HEK293 (cell line): Measurements from ENCODE around the gene LMBR1.

Source experiments
- CTCF ChIA-PET: fragments of 350-600 bp; formaldehyde crosslinking; extraction: SDS; loops from one replicate; lab custom pipeline; 2021; ENCODE audit warnings: antibody characterized with exemption; lab: Yijun Ruan, JAX
- POLR2A ChIA-PET: fragments of 300-600 bp; formaldehyde crosslinking; extraction: SDS; loops from one replicate; lab custom pipeline; 2020; ENCODE audit warnings: antibody characterized with exemption, inconsistent platforms; lab: Yijun Ruan, JAX
- H3K27ac ChIP-seq: fragments of 200-500 bp; sonication (Bioruptor generic); 2 replicates; pipeline ENCODE4 v1.5.1; 2014; ENCODE audit warnings: low read depth, low read length, control low read depth, inconsistent platforms; ENCODE audit errors: extremely low read depth
- H3K36me3 ChIP-seq, 2 experiments: fragments of 200-500 bp in 1 of 2; sonication (Bioruptor generic) in 1 of 2; 1 replicate in 1 of 2; 2 replicates in 1 of 2; pipeline ENCODE4 v1.5.1; 2014 to 2017; ENCODE audit warnings: inconsistent platforms in 2 of 2, low read length in 2 of 2; ENCODE audit not compliant: control insufficient read depth in 2 of 2, insufficient read depth in 1 of 2
- H3K4me1 ChIP-seq: fragments of 200-500 bp; sonication (Bioruptor generic); 2 replicates; pipeline ENCODE4 v1.5.1; 2014; ENCODE audit warnings: mild to moderate bottlenecking, low read length, inconsistent platforms; ENCODE audit not compliant: control insufficient read depth, insufficient read depth
- H3K4me3 ChIP-seq: 2 replicates; pipeline ENCODE4 v1.5.1; 2011; ENCODE audit warnings: low read depth, mild to moderate bottlenecking, control low read depth, low read length, moderate library complexity
- H3K9me3 ChIP-seq: fragments of 200-500 bp; sonication (Bioruptor generic); 2 replicates; pipeline ENCODE4 v1.5.1; 2014; ENCODE audit warnings: low read depth, low read length, inconsistent platforms; ENCODE audit not compliant: control insufficient read depth, insufficient read depth
- BCL11A ChIP-seq: fragments of 450-650 bp; formaldehyde crosslinking; IDR thresholded peaks from 2 replicates; pipeline ENCODE4 v1.5.1; 2016; ENCODE audit warnings: low read depth, missing biosample characterization, missing genetic modification characterization
- GLI4 ChIP-seq: fragments of 450-650 bp; formaldehyde crosslinking; IDR thresholded peaks from 2 replicates; pipeline ENCODE4 v1.5.1; 2016; ENCODE audit warnings: missing biosample characterization, missing genetic modification characterization
- KLF8 ChIP-seq: fragments of 450-650 bp; formaldehyde crosslinking; IDR thresholded peaks from 2 replicates; pipeline ENCODE4 v1.5.1; 2016; ENCODE audit warnings: missing biosample characterization, missing genetic modification characterization
- SCRT2 ChIP-seq: fragments of 450-650 bp; formaldehyde crosslinking; IDR thresholded peaks from 2 replicates; pipeline ENCODE4 v1.5.1; 2016; ENCODE audit warnings: missing biosample characterization, missing genetic modification characterization
- SETDB1 ChIP-seq: IDR thresholded peaks from one replicate; pipeline ENCODE4 v1.6.1; 2017; ENCODE audit warnings: mild to moderate bottlenecking, low read length, moderate library complexity, mixed read lengths; ENCODE audit not compliant: insufficient read length
- ZBTB17 ChIP-seq: fragments of 450-650 bp; formaldehyde crosslinking; IDR thresholded peaks from 2 replicates; pipeline ENCODE4 v1.5.1; 2016; ENCODE audit warnings: missing biosample characterization, missing genetic modification characterization
- ZEB2 ChIP-seq: fragments of 450-650 bp; formaldehyde crosslinking; IDR thresholded peaks from 2 replicates; pipeline ENCODE4 v1.5.1; 2016; ENCODE audit warnings: missing biosample characterization, missing genetic modification characterization
- ZNF133 ChIP-seq: fragments of 450-650 bp; formaldehyde crosslinking; IDR thresholded peaks from 2 replicates; pipeline ENCODE4 v1.5.1; 2016; ENCODE audit warnings: missing biosample characterization, missing genetic modification characterization
- ZNF157 ChIP-seq: fragments of 450-650 bp; formaldehyde crosslinking; IDR thresholded peaks from 2 replicates; pipeline ENCODE4 v1.5.1; 2016; ENCODE audit warnings: missing biosample characterization, missing genetic modification characterization
- ZNF513 ChIP-seq: fragments of 450-650 bp; IDR thresholded peaks from 2 replicates; pipeline ENCODE4 v1.5.1; 2018; ENCODE audit warnings: missing biosample characterization, missing genetic modification characterization
- ZNF518A ChIP-seq: fragments of 450-650 bp; formaldehyde crosslinking; conservative IDR thresholded peaks from 2 replicates; pipeline ENCODE4 v1.5.1; 2016; ENCODE audit warnings: low read depth, missing biosample characterization, missing genetic modification characterization
- ZNF596 ChIP-seq: fragments of 450-650 bp; IDR thresholded peaks from 2 replicates; pipeline ENCODE4 v1.5.0; 2018; ENCODE audit warnings: missing biosample characterization, mild to moderate bottlenecking, missing genetic modification characterization, moderate library complexity
- ZNF629 ChIP-seq: fragments of 450-650 bp; formaldehyde crosslinking; IDR thresholded peaks from 2 replicates; pipeline ENCODE4 v1.5.1; 2017; ENCODE audit warnings: missing biosample characterization, missing genetic modification characterization
- ZNF664 ChIP-seq: fragments of 450-650 bp; formaldehyde crosslinking; IDR thresholded peaks from 2 replicates; pipeline ENCODE4 v1.5.1; 2016; ENCODE audit warnings: missing biosample characterization, missing genetic modification characterization
- ZNF837 ChIP-seq: fragments of 450-650 bp; formaldehyde crosslinking; IDR thresholded peaks from 2 replicates; pipeline ENCODE4 v1.5.1; 2016; ENCODE audit warnings: missing biosample characterization, missing genetic modification characterization
- ZSCAN5A ChIP-seq: fragments of 450-650 bp; formaldehyde crosslinking; IDR thresholded peaks from 2 replicates; pipeline ENCODE4 v1.5.1; 2016; ENCODE audit warnings: missing biosample characterization, missing genetic modification characterization

The LMBR1 gene

GRCh38 chr7:156692849-156693248 lies 200.1 kb downstream of the LMBR1 start:
- Histone ChIP-seq H3K4me3 (no peak overlapping the region), H3K27ac (no peak overlapping the region), H3K4me1 (no peaks in the 10 kb centered on the region), H3K36me3 (peaks cover 0 to 3% of the 10 kb centered on the region in 2 experiments; a peak in 1 of 3 replicates), H3K9me3 (no peaks in the 10 kb centered on the region)
- CTCF ChIA-PET, result interaction anchor here (0.5 kb wide), 1 partner anchor 36 kb away, joined by 5 read pairs; no protein-coding TSS in a partner anchor
- TF ChIP-seq ZNF518A (no peak), GLI4 (tag by site-specific recombination) (no peak), ZNF596 (tag by site-specific recombination) (no peak), ZBTB17 (tag by site-specific recombination) (no peak), ZNF157 (tag by site-specific recombination) (no peak)
- POLR2A ChIA-PET, result no interaction called here

GRCh38 chr7:156691764-156692163 lies 201.2 kb downstream of the LMBR1 start:
- ChIA-PET POLR2A (no interaction called here), CTCF (no interaction called here)
- no peaks in the 10 kb centered on the region for H3K9me3 ChIP-seq
- no peaks in the 10 kb centered on the region for H3K4me1 ChIP-seq
- H3K27ac ChIP-seq, result no peak overlapping the region
- TF ChIP-seq ZEB2 (no peak), KLF8 (tag by site-specific recombination) (no peak), ZNF837 (tag by site-specific recombination) (no peak), SETDB1 (no peak), ZNF664 (tag by site-specific recombination) (no peak), GLI4 (tag by site-specific recombination) (no peak), SCRT2 (no peak), ZSCAN5A (tag by site-specific recombination) (no peak), ZNF629 (tag by site-specific recombination) (no peak), ZNF513 (tag by site-specific recombination) (no peak), BCL11A (tag by site-specific recombination) (no peak), ZNF133 (tag by site-specific recombination) (no peak)
- no peak overlapping the region for H3K4me3 ChIP-seq
- peaks cover 0 to 3% of the 10 kb centered on the region in 2 experiments; a peak in 1 of 3 replicates for H3K36me3 ChIP-seq
